Articular chondrocyte of knee joint (primary cell): ENCODE measurements around the gene LUC7L2. TPM values are rescaled to one million over a fixed set of nuclear protein-coding genes. Genes with fewer than 3 reads are reported as not detected.

Experiments used
- small RNA-seq: library from RNA; depleted of rRNA; stranded (forward); fragments of <200 nt; gene quantifications from one replicate; pipeline ENCODE3, GENCODE V24; 2012
- total RNA-seq: library from RNA; depleted of rRNA; stranded (reverse); fragments of >200 nt; gene quantifications from 2 replicates; pipeline ENCODE4 v1.2.3, GENCODE V29; 2012

LUC7L2 gene
- total RNA-seq = 56.3 and 62.3 TPM in 2 replicates

DNA sequence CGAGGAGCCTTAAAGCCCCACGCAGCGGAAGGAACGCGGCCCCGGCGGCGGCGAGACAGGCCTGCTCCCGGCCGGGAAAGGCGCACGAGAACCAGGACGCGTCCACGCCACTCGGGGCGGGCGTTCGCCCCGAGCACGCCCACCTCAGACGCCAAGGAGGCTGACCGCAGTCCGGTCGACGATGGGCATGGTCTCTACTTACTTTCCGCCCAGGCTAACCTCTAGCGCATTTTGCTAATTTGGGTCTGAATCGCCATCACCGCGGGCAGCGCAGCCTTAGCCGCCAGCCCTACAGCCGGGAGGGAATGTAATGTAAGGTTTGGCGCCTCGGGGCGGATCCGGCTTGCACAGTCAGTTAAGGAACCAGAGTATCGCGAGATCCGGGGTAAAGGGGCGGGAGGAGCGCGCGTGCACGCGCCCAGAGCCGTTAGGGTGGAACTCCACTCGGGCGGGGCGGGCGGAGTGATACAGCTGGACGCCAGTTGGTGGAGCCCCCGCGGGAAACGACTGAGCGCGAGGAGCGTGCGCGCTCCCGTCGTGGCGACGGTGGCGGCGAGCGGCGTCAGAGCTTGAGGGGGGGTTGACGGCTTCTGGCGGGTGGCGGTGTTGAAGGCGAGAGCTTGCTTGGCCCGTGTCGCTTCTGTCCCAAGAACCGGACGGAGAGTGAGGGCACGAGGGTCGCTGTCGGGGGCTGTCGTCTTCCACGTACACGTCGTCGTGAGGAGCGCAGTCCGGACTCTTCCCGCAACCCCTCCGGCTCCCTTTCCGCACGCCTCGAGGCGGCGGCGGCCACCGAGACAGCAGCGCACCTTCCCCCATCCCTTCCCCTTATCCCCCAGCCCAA lies at the start of gene LUC7L2:
TSS of gene LUC7L2 (plus strand) at position 529 of the 844 bp plus-strand sequence. CDS start 368 bp downstream, outside the sequence.

GRCh38 chr7:139341058-139341775 lies 18.5 kb upstream of the LUC7L2 start, which contains the start of gene FMC1:
Gene FMC1 (plus strand): TSS chr7:139341337. CDS start chr7:139341385, 48 bp downstream.

Small RNA genes lying within 50 kb of the gene (small RNA-seq; reads per million reads assigned to genes)
- not detected for gene RNU6-206P
- not detected for gene RNU6-911P

Other genes with a start within 250 kb of the LUC7L2 start
- 13.1 and 13.7 TPM in 2 replicates for gene UBN2, start 128.7 kb upstream of the LUC7L2 start, total RNA-seq
- 5.7 and 6.4 TPM in 2 replicates for gene FMC1, start 18.6 kb upstream of the LUC7L2 start, total RNA-seq
- gene KLRG2, start 123.8 kb downstream of the LUC7L2 start, total RNA-seq = 0.11 TPM in 1 of 2 replicates, not detected in the other
- gene CLEC2L, start 163.8 kb downstream of the LUC7L2 start, total RNA-seq = not detected in 2 replicates